GM19452 (cell line): ENCODE measurements around the gene SLC16A9.
A peak's percentile ranks its signal among the peaks of the same experiment; 100 is the strongest.

Experiments used
- ATAC-seq: cut with Tn5 transposase; IDR thresholded peaks from one replicate; pipeline ENCODE4 v1.9.1; 2021; ENCODE audit not compliant: unreplicated experiment

Gene SLC16A9

GRCh38 chr10:59719374-59719773 lies 9.7 kb upstream of the SLC16A9 start:
- ATAC-seq, result no peak

GRCh38 chr10:59718257-59718656 lies 8.6 kb upstream of the SLC16A9 start:
- no peak for ATAC-seq

- no peak for ATAC-seq
These were observed 3.7 kb upstream of the SLC16A9 start for GRCh38 chr10:59713196-59713821.

GRCh38 chr10:59711871-59712494 lies 2.3 kb upstream of the SLC16A9 start:
- no peak for ATAC-seq

GRCh38 chr10:59708816-59709394 lies 745 bp downstream of the SLC16A9 start:
- ATAC-seq, result no peak

GRCh38 chr10:59706851-59707797 lies 2.5 kb downstream of the SLC16A9 start:
- no peak for ATAC-seq

- no peak for ATAC-seq
These were observed 3.7 kb downstream of the SLC16A9 start for GRCh38 chr10:59705931-59706330.

GRCh38 chr10:59704630-59705029 lies 5.0 kb downstream of the SLC16A9 start:
- no peak for ATAC-seq

GRCh38 chr10:59702347-59702746 lies 7.3 kb downstream of the SLC16A9 start:
- ATAC-seq, result no peak

GRCh38 chr10:59700709-59701108 lies 8.9 kb downstream of the SLC16A9 start:
- no peak for ATAC-seq

GRCh38 chr10:59698326-59698725 lies 11.3 kb downstream of the SLC16A9 start:
- no peak for ATAC-seq

GRCh38 chr10:59695637-59696036 lies 14.0 kb downstream of the SLC16A9 start:
- no peak for ATAC-seq

- ATAC-seq, result no peak
These were observed 14.7 kb downstream of the SLC16A9 start for GRCh38 chr10:59694936-59695335.

- no peak for ATAC-seq
These were observed 17.5 kb downstream of the SLC16A9 start for GRCh38 chr10:59692113-59692512.

GRCh38 chr10:59688921-59689351 lies 20.7 kb downstream of the SLC16A9 start:
- ATAC-seq, result no peak

GRCh38 chr10:59687657-59688056 lies 22.0 kb downstream of the SLC16A9 start:
- ATAC-seq, result no peak

GRCh38 chr10:59684006-59684405 lies 25.6 kb downstream of the SLC16A9 start:
- no peak for ATAC-seq

GRCh38 chr10:59682986-59683937 lies 26.4 kb downstream of the SLC16A9 start:
- no peak for ATAC-seq

GRCh38 chr10:59680199-59680598 lies 29.5 kb downstream of the SLC16A9 start:
- no peak for ATAC-seq

- ATAC-seq, result peak; percentile 69
These were observed 30.8 kb downstream of the SLC16A9 start for GRCh38 chr10:59678884-59679301.
